ENCODE results near the gene GRID2. TPM values are rescaled to one million over a fixed set of nuclear protein-coding genes. Genes with fewer than 3 reads are reported as not detected.
"Not testable (repeated sequence)": the region's sequence is repeated elsewhere in the genome, so short reads cannot be mapped to it uniquely, and the experiment has no call there.

GRID2 gene
- polyA plus RNA-seq, 1 of the 3 experiments (the other 2 are of a cell fraction) = not detected

GRCh38 chr4:92447255-92447905, 143.6 kb downstream of the GRID2 start:
- Histone ChIP-seq H2AFZ (ENCODE audit: low read depth) (no peak overlapping the region), H3K27me3 (ENCODE audit: insufficient read depth) (no peaks in the 10 kb centered on the region), H3K36me3 (replicated peaks in 1 of 2; ENCODE audit: control insufficient read depth in 1 of 2, insufficient read depth in 2 of 2, low read length in 1 of 2) (no peaks in the 10 kb centered on the region), H3K9me3 (no peaks in the 10 kb centered on the region), H3K4me2 (no peak overlapping the region), H4K20me1 (ENCODE audit: insufficient read depth) (no peaks in the 10 kb centered on the region), H3K4me3 (ENCODE audit: low read depth in 2 of 2, low read length in 1 of 2) (no peak overlapping the region), H3K4me1 (ENCODE audit: control insufficient read depth in 1 of 2, insufficient read depth in 2 of 2, low read depth in 1 of 2, low read length in 1 of 2) (no peaks in the 10 kb centered on the region; a peak in 1 of 4 replicates), H3F3A (replicated peaks; ENCODE audit: insufficient read depth) (no peaks in the 10 kb centered on the region), H3K79me2 (ENCODE audit: insufficient read depth) (no peaks in the 10 kb centered on the region), H3K27ac (ENCODE audit: low read depth in 2 of 2, low read length in 1 of 2) (no peak overlapping the region), H3K9me2 (no peaks in the 10 kb centered on the region), H3K9ac (no peak overlapping the region)
- POLR2A ChIA-PET = no interaction called here
- CTCF ChIA-PET = no interaction called here
- TF ChIP-seq EZH2phosphoT487 (IDR thresholded peaks at IDR 0.05; ENCODE audit: borderline replicate concordance, low read depth) = no peak
- no peak for TF ChIP-seq FOXJ3 (CRISPR knock-in tag; IDR thresholded peaks at IDR 0.05)
- no peak for TF ChIP-seq MXI1 (IDR thresholded peaks at IDR 0.05; ENCODE audit: low read depth, low read length)
- 59% methylated on average over 1 of the region's 1 CpG for WGBS (ENCODE audit: low lambda C conversion rate)
- no peak for DNase-seq

DNA sequence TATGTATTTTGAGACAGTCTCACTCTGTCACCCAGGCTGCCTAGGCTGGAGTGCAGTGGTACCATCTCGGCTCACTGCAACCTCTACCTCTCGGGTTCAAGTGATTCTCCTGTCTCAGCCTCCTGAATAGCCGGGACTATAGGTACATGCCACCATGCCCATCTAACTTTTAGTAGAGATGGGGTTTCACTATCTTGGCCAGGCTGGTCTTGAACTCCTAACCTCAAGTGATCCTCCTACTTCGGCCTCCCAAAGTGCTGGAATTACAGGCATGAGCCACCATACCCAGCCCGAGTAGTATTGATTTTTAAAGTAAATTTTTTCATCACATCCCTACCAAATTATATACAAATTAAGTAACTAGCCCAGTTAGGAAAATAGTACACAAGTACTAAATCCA, 144.4 kb downstream of the GRID2 start:
- H3K27me3 ChIP-seq (ENCODE audit: insufficient read depth); H3K79me2 ChIP-seq (ENCODE audit: insufficient read depth); POLR2A ChIA-PET; H3K9me3 ChIP-seq; CTCF ChIA-PET; H3K27ac ChIP-seq (ENCODE audit: low read depth in 2 of 2, low read length in 1 of 2); DNase-seq; H3K4me1 ChIP-seq (ENCODE audit: control insufficient read depth in 1 of 2, insufficient read depth in 2 of 2, low read depth in 1 of 2, low read length in 1 of 2); H3K4me3 ChIP-seq (ENCODE audit: low read depth in 2 of 2, low read length in 1 of 2); H3K9ac ChIP-seq; H3K9me2 ChIP-seq; H2AFZ ChIP-seq (ENCODE audit: low read depth); H3K36me3 ChIP-seq (replicated peaks in 1 of 2; ENCODE audit: control insufficient read depth in 1 of 2, insufficient read depth in 2 of 2, low read length in 1 of 2); H3K4me2 ChIP-seq; H4K20me1 ChIP-seq (ENCODE audit: insufficient read depth); H3F3A ChIP-seq (replicated peaks; ENCODE audit: insufficient read depth): not testable (repeated sequence)
- WGBS (ENCODE audit: low lambda C conversion rate) = 57% methylated on average over 5 of the region's 5 CpGs

GRCh38 chr4:92450694-92451093, 146.9 kb downstream of the GRID2 start:
- no peak for TF ChIP-seq ELF1 (IDR thresholded peaks at IDR 0.05)
- TF ChIP-seq MEF2A (IDR thresholded peaks at IDR 0.05; ENCODE audit: borderline replicate concordance, low read depth) = no peak
- TF ChIP-seq, protein P1, sequence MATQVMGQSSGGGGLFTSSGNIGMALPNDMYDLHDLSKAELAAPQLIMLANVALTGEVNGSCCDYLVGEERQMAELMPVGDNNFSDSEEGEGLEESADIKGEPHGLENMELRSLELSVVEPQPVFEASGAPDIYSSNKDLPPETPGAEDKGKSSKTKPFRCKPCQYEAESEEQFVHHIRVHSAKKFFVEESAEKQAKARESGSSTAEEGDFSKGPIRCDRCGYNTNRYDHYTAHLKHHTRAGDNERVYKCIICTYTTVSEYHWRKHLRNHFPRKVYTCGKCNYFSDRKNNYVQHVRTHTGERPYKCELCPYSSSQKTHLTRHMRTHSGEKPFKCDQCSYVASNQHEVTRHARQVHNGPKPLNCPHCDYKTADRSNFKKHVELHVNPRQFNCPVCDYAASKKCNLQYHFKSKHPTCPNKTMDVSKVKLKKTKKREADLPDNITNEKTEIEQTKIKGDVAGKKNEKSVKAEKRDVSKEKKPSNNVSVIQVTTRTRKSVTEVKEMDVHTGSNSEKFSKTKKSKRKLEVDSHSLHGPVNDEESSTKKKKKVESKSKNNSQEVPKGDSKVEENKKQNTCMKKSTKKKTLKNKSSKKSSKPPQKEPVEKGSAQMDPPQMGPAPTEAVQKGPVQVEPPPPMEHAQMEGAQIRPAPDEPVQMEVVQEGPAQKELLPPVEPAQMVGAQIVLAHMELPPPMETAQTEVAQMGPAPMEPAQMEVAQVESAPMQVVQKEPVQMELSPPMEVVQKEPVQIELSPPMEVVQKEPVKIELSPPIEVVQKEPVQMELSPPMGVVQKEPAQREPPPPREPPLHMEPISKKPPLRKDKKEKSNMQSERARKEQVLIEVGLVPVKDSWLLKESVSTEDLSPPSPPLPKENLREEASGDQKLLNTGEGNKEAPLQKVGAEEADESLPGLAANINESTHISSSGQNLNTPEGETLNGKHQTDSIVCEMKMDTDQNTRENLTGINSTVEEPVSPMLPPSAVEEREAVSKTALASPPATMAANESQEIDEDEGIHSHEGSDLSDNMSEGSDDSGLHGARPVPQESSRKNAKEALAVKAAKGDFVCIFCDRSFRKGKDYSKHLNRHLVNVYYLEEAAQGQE (IDR thresholded peaks at IDR 0.05; ENCODE audit: low read depth, low read length) = no peak
- TF ChIP-seq TEAD4 (IDR thresholded peaks at IDR 0.05; ENCODE audit: borderline replicate concordance, insufficient read depth) = no peak
- no peak for TF ChIP-seq FOXJ3 (CRISPR knock-in tag; IDR thresholded peaks at IDR 0.05)
- no peak for TF ChIP-seq JUND (IDR thresholded peaks at IDR 0.05)
- no peak for TF ChIP-seq GABPA (IDR thresholded peaks at IDR 0.05; ENCODE audit: low read depth)
- no peak for TF ChIP-seq YY1 (IDR thresholded peaks at IDR 0.05; ENCODE audit: low read depth)
- no peak for TF ChIP-seq RXRA (IDR thresholded peaks at IDR 0.05; ENCODE audit: borderline replicate concordance, low read depth)
- no peak for TF ChIP-seq USF1 (IDR thresholded peaks at IDR 0.05; ENCODE audit: borderline replicate concordance, low read depth)
- TF ChIP-seq, protein P2, sequence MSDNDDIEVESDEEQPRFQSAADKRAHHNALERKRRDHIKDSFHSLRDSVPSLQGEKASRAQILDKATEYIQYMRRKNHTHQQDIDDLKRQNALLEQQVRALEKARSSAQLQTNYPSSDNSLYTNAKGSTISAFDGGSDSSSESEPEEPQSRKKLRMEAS (IDR thresholded peaks at IDR 0.05; ENCODE audit: low read depth) = no peak
- no peak for TF ChIP-seq FOXM1 (IDR thresholded peaks at IDR 0.05; ENCODE audit: low read depth)
- no peak for TF ChIP-seq TAF1 (IDR thresholded peaks at IDR 0.05; ENCODE audit: borderline replicate concordance, low read depth, low read length)
- TF ChIP-seq EP300 (IDR thresholded peaks at IDR 0.05; ENCODE audit: borderline replicate concordance in 1 of 2, low read depth in 1 of 2, low read length in 1 of 2) = no peak
- TF ChIP-seq NRF1 (IDR thresholded peaks at IDR 0.05; ENCODE audit: low read depth, low read length) = no peak
- TF ChIP-seq TCF12 (IDR thresholded peaks at IDR 0.05) = no peak
- TF ChIP-seq NFIC (IDR thresholded peaks at IDR 0.05; ENCODE audit: borderline replicate concordance) = no peak
- H3K36me3 ChIP-seq (replicated peaks in 1 of 2; ENCODE audit: control insufficient read depth in 1 of 2, insufficient read depth in 2 of 2, low read length in 1 of 2) = no peaks in the 10 kb centered on the region
- H3K9me2 ChIP-seq = no peaks in the 10 kb centered on the region
- no peak overlapping the region for H2AFZ ChIP-seq (ENCODE audit: low read depth)
- H3K9ac ChIP-seq = no peak overlapping the region
- no peak overlapping the region for H3K4me3 ChIP-seq (ENCODE audit: low read depth in 2 of 2, low read length in 1 of 2)
- no peaks in the 10 kb centered on the region; a peak in 1 of 4 replicates for H3K4me1 ChIP-seq (ENCODE audit: control insufficient read depth in 1 of 2, insufficient read depth in 2 of 2, low read depth in 1 of 2, low read length in 1 of 2)
- no peaks in the 10 kb centered on the region for H3K27me3 ChIP-seq (ENCODE audit: insufficient read depth)
- no peaks in the 10 kb centered on the region for H3K9me3 ChIP-seq
- H3F3A ChIP-seq (replicated peaks; ENCODE audit: insufficient read depth) = no peaks in the 10 kb centered on the region
- ChIA-PET POLR2A (no interaction called here), CTCF (interaction anchor here (0.6 kb wide), 1 partner anchor 924 kb away, joined by 4 read pairs; no protein-coding TSS in a partner anchor)
- no peak overlapping the region for H3K4me2 ChIP-seq
- no peaks in the 10 kb centered on the region for H3K79me2 ChIP-seq (ENCODE audit: insufficient read depth)
- H3K27ac ChIP-seq (ENCODE audit: low read depth in 2 of 2, low read length in 1 of 2) = no peak overlapping the region
- DNase-seq = no peak
- H4K20me1 ChIP-seq (ENCODE audit: insufficient read depth) = no peaks in the 10 kb centered on the region

Measured in SK-N-SH (cell line).